Stimulated activated CD4-positive, alpha-beta T cell treated with anti-CD3 and anti-CD28 coated beads, Interleukin-12 subunit alpha, Interleukin-12 subunit beta, amount 100 ng/mL, for 48 hours (primary cell): ENCODE results near the gene ENTPD8.
"Not testable (repeated sequence)": the region's sequence is repeated elsewhere in the genome, so short reads cannot be mapped to it uniquely, and the experiment has no call there.

Source experiments
- DNase-seq, 3 donors: peaks; one replicate each; pipeline ENCODE4 v3.0.0-alpha.2; 2020; ENCODE audit warnings: low read depth in 2 of 3, low spot score in 1 of 3

ENTPD8 gene

DNA sequence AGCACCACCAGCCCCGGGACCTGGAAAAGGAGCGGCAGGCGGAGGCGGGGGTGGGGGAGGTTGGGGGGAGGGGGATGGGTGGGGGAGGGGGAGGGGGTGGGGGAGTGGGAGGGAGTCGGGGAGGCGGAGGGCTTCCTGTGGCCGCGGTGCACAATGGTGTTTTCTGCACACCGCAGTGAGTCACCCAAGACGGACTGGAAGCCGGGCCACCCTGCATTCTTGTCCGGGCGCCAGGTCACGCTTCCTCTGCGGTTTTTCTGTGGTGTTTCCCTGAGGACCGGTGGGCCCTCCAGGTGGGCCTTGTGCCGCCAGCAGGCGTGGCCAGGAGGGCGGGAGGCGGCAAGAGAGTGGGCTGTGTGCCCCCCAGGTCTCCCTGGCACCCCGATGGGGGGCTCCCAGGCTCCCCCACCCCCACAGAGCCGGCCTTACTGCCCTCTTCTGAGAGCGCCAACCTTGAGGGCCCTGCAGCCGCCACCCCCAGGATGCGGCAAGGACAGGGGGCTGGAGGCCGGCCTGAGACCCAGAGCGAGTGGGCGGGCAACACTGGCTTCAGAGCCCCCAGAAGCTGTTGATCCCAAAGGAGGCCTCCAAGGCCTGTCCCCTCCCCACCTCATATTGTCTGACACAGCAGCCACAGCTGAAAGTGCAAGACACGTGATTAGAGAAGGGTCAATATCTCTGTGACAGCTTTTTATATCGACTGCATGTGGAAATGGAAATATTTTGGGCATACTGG lies 29.3 kb downstream of the ENTPD8 start:
- DNase-seq, result peak in 2 of 3 donors; percentile 35 to 37

- DNase-seq, result no peak
Observed at GRCh38 chr9:137411260-137411644, 29.9 kb downstream of the ENTPD8 start.

DNA sequence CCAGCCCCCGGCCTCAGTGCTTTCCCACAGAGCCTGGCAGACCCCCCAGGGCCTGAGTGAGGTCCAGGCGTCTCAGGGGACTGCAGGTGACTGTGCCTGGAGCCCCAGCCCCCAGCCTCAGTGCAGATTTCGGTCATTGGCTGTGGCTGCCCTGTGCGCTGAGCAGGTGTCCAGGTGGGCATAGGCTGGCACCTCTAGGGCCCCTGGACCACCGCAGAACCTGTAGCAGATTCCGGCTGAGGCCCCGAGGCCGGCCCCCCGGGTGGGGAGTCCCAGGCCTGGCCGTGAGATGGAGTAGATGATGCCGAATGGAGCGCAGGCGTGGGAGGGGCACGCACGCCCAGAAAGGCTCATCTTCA lies 30.3 kb downstream of the ENTPD8 start:
- no peak for DNase-seq

DNA sequence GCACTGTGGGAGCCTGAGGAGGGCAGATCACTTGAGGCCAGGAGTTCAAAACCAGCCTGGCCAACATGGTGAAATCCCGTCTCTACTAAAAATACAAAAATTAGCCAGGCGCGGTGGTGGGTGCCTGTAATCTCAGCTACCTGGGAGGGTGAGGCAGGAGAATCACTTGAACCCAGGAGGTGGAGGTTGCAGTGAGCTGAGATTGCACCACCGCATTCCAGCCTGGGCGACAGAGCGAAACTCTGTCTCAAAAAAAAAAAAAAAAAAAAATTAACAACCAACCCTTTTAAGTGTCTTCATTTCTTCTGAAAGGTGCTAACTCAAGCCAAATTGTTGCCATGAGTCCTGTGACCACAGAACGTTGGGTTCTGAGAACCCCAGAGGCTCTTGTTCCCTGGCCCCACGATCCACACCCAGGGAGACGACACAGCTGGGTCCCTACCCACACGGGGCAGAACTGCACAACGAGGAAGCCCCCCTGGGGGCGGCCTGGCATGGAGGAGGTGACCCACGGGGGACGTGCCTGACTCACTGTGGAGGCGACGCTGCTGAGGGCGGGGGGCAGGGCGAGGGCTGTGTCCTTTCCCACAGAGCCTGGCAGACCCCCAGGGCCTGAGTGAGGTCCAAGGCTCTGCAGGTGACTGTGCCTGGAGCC lies 30.8 kb downstream of the ENTPD8 start:
- DNase-seq, result not testable (repeated sequence)

- no peak for DNase-seq
Observed at GRCh38 chr9:137409515-137409914, 31.6 kb downstream of the ENTPD8 start.

DNA sequence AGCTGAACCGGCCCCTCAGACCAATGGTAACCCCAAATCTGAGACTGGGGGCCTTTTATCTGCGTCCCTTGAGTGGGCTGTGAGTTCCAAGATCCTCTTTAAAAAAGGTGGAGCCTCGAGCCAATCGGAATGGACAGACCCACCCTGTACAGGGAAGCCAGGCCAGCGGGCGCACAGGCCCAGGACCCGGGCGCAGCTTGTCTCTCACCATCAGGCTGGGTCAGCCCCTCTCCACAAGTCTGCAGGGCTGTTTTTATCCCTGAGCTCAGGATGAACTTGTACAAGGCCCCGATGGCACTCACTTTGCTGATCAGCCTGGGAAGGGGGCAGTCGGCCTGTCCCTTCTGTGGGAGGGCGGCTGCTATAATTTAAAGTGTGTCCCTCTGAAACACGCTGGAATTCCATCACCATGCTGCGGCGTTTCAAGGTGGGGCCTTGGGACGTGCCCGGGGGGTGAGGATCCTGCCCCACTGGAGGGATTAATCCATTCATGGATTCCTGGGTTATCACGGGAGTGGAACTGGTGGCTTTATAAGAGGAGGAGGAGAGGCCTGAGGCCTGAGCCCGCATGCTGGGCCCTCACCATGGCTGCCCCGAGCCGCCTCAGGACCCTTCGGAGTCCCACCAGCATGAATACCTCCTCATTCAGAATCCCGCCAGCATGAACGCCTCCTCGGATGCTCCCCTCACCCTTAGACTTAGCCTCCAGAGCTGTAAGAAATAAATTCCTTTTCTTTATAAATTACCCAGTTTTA lies 32.3 kb downstream of the ENTPD8 start:
- no peak for DNase-seq

DNA sequence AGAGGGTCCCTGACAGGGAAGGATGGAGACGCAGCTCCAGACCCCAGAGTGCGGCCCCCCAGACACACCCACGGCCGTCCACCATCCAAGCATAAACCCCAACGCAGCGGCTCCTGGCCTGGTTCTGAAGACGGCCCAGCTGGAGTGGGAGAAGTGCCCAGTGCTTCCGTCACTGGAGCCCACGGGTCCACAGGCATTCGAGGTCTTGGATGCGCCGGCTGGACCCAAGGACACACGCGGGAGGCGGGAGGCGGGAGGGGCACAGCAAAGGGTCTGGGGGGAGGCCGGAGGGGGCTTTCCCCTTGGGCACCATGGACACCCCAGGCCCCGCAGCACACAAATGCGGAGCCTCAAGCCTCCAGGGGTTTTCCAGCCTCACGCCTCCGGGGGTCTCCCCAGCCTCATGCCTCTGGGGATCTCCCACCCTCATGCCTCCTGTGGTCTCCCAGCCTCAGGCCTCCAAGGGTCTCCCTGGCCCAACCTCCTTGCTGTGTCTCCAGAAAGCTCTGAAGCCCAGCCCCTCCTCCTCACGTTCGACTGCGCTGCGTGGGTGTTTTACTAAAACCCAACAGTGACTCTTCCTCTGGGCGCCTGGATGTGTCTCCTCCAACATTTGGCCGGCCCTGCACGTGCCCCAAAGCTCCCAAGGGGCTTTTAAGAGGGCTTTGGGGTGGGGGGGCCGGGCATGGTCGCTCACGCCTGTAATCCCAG lies 33.4 kb downstream of the ENTPD8 start:
- no peak for DNase-seq

DNA sequence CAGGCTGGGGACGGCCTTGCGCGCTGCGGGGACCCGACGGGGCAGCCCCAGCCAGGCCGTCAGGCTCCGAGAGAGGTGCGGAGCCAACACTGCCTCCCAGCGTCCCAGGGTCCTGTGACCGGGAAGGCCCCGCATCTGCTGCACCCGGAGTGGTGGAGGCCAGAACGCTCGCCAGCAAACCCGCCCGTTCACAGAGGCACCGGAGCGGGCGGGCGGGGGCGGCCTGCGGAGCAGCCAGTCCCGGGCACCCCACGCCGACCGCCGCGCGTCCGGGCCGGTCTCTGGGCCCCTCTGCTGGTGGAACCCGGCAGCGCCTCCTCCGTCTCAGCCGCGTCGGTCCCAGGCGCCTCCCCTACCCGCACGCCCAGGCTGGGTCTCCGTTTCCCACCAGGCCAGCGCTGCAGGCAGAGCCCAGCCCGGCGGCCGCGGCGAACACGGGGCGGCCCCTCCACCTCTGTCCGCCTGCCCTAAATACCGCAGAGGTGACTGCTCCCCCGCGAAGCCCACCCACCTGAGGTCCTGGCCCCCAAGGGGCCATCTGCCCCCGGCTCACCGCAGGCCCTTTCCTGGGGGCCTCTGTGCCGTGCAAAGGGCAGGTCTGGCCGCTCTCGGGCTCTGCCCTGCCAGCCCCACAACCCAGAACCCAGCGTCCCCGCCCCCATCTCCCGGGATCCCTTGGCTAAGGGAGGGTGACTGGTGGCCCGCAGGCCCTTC lies 34.1 kb downstream of the ENTPD8 start:
- DNase-seq, result peak; percentile 42 to 62 (median 60)

DNA sequence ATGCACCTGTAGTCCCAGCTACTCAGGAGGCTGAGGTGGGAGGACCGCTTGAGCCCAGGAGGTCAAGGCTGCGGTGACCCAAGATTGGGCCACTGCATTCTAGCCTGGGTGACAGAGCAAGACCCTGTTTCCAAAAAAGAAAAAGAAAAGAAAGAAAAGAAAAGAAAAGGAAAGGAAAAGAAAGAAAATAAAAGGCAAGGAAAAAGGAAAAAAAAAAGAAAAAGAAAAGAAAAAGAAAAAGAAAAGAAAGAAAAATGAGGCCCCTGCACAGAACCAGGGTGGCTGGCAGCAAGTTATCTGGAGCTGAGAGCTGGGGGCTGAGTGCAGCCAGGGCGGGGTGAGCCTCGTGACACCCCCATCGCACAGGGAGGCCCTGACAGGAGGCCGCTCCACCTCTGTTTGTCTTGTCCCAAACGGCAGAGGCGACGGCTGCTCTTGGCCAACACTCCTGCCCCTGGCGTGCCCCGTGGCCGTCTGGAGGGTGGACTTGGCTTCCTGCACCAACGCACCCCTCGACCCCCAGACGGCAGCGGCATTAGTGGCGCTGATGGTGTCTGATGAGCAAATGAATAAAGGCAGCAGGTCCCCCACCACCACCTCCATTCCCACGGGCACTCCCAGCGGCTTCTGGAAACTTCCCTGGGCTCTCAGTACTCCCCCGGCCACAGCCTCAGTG lies 34.9 kb downstream of the ENTPD8 start:
- DNase-seq, result no peak

- DNase-seq, result no peak
Observed at GRCh38 chr9:137405677-137406081, 35.5 kb downstream of the ENTPD8 start.

DNA sequence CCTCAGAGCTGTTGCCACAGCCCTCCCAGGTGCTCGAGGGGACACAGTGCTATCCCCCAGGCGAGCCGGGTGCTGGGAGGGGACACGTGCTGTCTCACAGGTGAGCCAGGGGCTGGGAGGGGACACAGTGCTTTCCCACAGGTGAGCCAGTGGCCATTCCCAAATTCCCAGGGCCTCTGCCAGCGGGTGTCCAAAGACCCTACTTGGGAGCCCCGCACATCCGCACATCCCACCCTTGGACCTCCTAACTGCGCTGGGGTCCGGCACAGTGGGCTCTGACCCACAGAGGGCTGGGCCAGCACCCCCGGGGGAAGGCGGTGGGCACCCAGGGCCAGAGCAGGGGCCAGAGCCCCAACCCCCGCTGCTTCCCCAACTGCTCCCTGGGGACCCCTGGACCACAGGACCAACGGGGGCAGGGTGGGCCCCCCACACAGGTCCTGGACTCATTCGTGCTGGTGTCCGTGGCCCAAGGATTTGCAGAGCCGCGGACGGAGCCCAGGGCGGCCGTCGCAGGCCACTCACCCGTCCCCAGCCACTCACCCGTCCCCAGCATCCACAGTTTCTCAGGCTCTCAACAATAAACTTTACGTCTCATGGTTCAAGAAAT lies 36.1 kb downstream of the ENTPD8 start:
- DNase-seq, result no peak

DNA sequence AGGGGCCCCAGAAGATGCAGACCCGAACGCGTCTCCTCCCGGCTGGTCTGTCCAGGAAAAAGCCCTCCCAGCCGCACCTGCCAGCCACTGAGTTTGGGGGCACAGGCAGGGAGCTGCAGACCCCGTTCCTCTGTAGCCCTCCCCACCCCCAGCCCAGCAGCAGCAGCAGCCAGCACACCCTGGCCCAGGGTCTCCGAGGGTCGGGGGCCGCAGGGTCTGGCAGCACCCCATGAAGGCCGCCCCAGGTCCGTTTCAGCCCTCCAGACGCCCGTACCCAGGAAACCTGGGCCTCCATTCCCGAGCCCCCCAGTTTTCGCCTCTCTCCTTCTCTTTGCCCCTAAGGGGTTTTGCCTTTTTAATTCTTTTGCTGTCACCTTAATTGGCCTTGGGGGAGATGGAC lies 37.9 kb downstream of the ENTPD8 start:
- no peak for DNase-seq

DNA sequence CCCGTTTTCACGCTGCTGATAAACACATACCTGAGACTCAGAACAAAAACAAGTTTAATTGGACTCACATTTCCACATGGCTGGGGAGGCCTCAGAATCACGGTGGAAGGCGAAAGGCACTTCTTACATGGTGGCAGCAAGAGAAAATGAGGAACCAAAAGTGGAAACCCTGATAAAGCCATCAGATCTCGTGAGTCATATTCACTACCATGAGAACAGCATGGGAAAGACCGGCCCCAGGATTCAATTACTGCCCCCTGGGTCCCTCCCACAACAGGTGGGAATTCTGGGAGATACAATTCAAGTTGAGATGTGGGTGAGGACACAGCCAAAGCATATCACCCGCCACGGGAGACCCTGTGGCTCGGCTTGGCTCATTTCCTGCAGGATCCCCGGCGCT lies 38.4 kb downstream of the ENTPD8 start:
- no peak for DNase-seq

- DNase-seq, result no peak
Observed at GRCh38 chr9:137398561-137399468, 42.3 kb downstream of the ENTPD8 start.

- DNase-seq, result peak; percentile 31 to 33 (median 31)
Observed at GRCh38 chr9:137397675-137398423, 43.3 kb downstream of the ENTPD8 start.

DNA sequence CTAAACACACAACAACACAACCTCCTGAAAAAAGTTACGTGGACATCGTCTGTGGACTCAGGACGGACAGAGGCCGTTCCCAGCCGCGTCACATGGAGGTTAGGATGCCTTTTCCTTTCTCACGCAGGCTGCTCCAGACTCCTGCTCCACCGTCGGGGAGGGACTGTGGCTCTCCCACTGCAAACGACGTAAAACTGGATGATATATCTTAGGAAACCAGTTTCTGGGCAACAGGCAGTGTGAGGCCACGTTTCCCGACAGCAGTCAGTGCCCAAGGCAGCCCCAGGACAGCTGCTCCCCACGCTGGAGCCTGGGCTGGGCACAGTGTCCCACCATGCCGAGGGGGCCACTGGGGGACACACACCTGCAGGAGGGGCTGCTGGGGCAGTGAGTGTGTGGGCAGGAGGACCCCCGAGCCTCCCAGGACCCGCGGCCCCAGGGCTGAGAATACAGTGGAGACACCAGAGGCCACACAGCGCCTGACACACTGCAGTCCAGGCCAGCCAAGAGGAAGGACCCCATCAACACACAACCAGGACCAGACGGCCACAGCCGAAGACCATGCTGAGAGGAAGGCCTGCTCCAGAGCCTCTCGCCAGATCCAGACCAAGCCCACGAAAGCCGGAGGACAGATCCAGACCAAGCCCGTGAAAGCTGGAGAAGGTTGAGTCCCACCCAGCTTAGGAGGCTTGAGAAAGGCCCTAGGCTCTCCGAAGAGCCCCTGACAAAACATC lies 44.4 kb downstream of the ENTPD8 start:
- DNase-seq, result no peak

GRCh38 chr9:137396227-137396626 lies 44.9 kb downstream of the ENTPD8 start:
- no peak for DNase-seq

DNA sequence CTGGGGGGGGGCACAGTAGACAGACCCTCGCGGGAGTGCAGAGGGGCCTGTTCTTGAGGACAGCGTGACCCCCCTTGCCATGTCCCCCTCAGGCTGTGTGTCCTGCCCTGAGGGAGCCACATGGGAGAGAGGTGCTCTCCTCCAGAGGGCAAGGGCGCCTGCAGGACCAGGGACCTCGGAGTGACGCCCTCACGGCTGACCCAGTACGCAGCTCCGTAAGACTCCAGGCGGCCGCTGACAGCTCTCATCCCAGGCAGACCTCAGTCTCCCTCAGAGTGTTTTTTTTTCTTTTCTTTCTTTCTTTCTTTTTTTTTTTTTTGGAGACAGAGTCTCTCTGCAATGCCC lies 45.5 kb downstream of the ENTPD8 start:
- no peak for DNase-seq
